ENCODE measurements around the gene ITIH3.

GRCh38 chr3:52813810-52814209, 19.2 kb downstream of the ITIH3 start:
- TF ChIP-seq CTCF (IDR thresholded peaks at IDR 0.05; ENCODE audit: low read depth, low read length) (no peak), POLR2A (IDR thresholded peaks at IDR 0.05; ENCODE audit: extremely low read depth, insufficient read length) (no peak), MAX (IDR thresholded peaks at IDR 0.05; ENCODE audit: low read depth, low read length) (no peak)

Measured in NB4 (cell line).